GM19463 (cell line): ENCODE data around the gene CARD10.

Experiments used
- ATAC-seq: cut with Tn5 transposase; IDR thresholded peaks from one replicate; pipeline ENCODE4 v1.9.1; 2021; ENCODE audit warnings: mild to moderate bottlenecking, moderate library complexity; ENCODE audit not compliant: unreplicated experiment

Gene CARD10

GRCh38 chr22:37507731-37508130, 11.5 kb downstream of the CARD10 start:
- no peak for ATAC-seq

GRCh38 chr22:37505989-37506388, 13.2 kb downstream of the CARD10 start:
- no peak for ATAC-seq

GRCh38 chr22:37505565-37505964, 13.7 kb downstream of the CARD10 start:
- no peak for ATAC-seq

- ATAC-seq: no peak
Observed at GRCh38 chr22:37504964-37505363, 14.3 kb downstream of the CARD10 start.

- ATAC-seq: no peak
Observed at GRCh38 chr22:37503850-37504249, 15.4 kb downstream of the CARD10 start.

- ATAC-seq: no peak
Observed at GRCh38 chr22:37503183-37503683, 16.0 kb downstream of the CARD10 start.

GRCh38 chr22:37502342-37503182, 16.7 kb downstream of the CARD10 start:
- no peak for ATAC-seq

GRCh38 chr22:37501610-37502341, 17.4 kb downstream of the CARD10 start:
- ATAC-seq: no peak

- no peak for ATAC-seq
Observed at GRCh38 chr22:37500745-37501609, 18.2 kb downstream of the CARD10 start.

- ATAC-seq: no peak
Observed at GRCh38 chr22:37499789-37500540, 19.2 kb downstream of the CARD10 start.

GRCh38 chr22:37499027-37499707, 20.0 kb downstream of the CARD10 start:
- no peak for ATAC-seq

- no peak for ATAC-seq
Observed at GRCh38 chr22:37498289-37498909, 20.8 kb downstream of the CARD10 start.

- no peak for ATAC-seq
Observed at GRCh38 chr22:37497062-37497599, 22.1 kb downstream of the CARD10 start.

GRCh38 chr22:37496651-37497050, 22.6 kb downstream of the CARD10 start:
- no peak for ATAC-seq

GRCh38 chr22:37493979-37494378, 25.2 kb downstream of the CARD10 start:
- no peak for ATAC-seq

- ATAC-seq: no peak
Observed at GRCh38 chr22:37492428-37493344, 26.5 kb downstream of the CARD10 start.

- no peak for ATAC-seq
Observed at GRCh38 chr22:37491559-37492427, 27.4 kb downstream of the CARD10 start.
